Measurements from ENCODE around the gene MCF2L2.

MCF2L2 gene

DNA sequence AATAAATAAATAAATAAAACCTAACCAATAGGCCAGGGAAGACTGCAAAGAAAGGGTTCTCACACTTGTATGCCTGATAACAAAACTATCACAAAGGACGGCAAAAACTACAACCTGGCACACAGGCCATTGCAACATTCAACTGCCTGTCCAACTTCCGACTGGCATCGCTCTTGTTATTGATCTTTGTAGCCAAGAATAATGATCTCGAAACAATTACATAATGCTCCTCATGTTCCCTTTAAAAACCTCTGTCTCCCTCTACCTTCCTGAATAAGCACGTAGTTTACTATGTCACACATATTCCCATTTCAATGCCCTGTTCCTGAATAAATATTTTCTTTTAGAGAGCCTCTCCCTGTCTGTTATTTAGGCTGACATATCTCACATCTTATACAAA, 101.1 kb downstream of the MCF2L2 start:
- DNase-seq (ENCODE audit: low spot score): no peak

DNA sequence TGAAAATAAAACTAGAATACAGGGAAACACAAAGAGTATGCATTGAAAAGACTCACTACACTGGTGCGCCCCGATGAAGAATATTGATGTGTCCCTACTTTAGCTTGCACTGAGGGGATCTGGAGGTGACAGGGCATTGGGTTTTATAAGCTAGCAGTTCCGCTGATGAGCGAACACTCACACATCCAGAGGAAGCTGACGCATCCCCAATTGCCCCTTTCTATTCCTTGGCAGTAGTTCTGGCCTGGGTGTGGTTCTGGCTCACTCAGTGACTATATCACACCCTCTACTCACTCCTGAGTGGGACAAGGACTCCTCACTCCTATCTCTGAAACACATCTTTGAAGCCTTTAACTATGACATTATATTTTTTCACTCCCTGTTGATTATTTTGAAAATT, 104.3 kb downstream of the MCF2L2 start:
- no peak for DNase-seq (ENCODE audit: low spot score)

DNA sequence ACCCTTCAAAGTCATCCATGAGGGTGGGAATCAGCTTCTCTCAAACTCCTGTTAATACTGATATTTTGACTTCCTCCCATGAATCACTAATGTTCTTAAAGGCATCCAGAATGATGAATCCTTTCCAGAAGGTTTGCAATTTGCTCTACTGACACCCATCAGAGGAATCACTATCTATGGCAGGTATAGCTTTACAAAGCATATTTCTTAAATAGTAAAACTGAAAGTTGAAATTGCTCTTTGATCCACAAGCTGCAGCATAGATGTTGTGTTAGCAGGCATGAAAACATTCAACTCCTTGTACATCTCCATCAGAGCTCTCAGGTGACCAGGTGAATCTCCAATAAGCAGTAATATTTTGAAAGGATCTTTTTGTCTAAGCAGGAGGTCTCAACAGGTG, 109.0 kb downstream of the MCF2L2 start:
- DNase-seq (ENCODE audit: low spot score): no peak

DNA sequence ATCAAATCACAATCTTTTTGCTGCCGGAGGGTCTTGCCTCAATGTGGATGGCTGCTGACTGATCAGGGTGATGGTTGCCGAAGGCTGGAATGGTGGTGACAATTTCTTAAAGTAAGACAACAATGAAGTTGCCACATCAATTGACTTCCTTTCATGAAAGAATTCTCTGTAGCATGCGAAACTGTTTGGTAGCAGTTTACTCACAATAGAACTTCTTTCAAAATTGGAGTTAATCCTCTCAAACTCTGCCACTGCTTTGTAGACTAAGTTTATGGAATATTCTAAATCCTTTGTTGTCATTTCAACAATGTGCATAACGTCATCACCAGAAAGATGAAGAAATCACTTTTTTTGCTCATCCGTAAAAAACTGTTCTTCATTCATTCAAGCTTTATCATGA, 109.5 kb downstream of the MCF2L2 start:
- no peak for DNase-seq (ENCODE audit: low spot score)

DNA sequence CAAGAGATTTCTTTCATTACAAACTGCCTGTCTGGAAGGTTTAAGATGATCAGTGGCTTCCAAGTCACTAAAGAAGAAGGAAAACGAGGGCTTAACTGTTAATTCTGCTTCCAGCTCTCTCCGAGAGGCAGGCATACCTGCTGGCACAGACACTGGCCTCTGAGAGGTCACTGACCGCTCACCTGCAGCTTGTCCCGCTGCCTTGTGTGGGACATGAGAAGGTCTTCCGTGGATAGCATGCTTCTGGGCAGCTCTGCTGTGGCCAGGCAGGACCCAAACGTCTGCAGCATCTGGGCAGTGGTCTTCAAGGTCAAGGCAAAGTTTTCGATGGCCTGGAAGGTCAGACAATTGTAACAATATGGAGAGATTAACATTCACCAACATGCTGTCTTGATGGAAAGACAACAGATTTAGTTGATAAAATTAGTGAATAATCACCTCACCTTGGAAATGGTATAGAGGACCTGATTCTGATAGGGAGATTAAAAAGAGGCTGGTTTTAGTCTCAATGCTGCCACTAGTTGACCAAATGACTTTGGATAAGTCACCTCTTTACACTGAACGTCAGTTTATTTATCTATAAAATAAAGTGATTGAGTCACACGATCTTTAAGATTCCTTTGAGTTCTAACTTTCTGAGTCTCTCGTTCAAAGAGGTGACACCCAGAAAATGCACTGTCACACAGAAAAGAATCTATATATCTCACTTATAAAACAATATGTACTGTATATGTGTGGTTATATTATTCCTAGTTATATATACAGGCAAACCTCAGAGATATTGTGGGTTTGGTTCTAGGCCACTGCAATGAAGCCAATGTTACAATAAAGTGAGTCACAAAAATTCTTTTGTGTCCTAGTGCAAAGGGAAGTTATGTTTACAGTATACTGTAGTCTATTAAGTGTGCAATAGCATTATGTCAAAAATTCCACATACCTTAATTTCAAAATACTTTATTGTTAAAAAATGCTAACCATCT, 110.2 kb downstream of the MCF2L2 start:
- DNase-seq (ENCODE audit: low spot score): no peak

DNA sequence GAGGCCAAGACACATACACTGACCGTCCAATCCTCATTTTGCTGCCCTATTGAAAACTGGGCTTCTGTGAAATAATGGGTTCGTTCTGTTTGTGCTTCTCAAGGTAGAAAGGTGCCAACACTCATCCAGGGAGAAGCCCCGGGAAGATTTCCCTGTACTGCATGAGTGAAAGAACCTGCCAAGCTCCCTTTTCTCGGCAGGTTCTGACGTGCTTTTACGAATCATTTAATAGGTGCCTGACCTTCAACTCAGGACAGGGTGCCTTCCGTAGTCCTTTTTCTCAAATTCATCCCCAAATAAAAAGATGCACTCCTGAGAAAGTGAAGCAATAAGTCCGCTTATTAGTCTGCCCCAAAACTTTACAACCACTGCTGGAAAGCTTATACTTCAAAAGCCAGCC, 111.1 kb downstream of the MCF2L2 start:
- no peak for DNase-seq (ENCODE audit: low spot score)

DNA sequence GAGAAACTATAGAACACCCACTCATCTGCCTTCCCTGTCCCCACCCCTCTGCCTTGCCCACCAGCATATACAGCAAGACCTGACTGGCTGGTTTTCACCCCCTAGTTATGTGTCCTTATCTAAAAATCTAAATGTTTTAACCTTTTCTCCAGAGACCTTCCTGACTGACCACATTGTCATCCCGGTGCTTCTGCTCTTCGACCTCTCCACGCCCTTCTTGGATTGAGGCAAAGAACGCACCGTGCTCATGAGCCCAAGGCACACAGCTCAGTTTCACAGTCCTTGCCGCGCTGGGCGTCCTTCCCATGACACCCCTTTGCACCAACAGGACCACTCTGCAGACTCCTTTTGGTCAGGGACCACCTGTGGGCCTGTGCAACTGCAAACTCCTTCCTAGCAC, 112.7 kb downstream of the MCF2L2 start:
- no peak for DNase-seq (ENCODE audit: low spot score)

DNA sequence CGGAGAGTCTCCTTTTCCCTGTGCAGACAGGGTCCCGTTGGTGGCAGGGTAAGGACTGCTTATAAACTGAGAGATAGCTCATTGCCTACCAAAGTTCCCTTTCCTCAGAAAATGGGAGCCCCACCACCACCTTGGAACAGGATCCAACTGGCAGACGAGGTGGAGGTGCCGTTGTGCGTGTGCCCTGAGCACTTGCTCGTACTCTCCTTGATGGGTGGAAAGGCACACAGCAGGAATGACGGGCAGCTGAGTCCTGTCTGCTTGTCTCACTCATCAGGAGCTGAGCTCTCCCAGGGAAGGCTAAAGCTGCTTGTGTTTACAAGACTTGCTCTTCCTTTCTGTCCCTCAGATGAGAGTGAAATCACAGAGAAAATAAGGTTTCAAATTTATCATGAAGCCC, 114.7 kb downstream of the MCF2L2 start:
- DNase-seq (ENCODE audit: low spot score): no peak

DNA sequence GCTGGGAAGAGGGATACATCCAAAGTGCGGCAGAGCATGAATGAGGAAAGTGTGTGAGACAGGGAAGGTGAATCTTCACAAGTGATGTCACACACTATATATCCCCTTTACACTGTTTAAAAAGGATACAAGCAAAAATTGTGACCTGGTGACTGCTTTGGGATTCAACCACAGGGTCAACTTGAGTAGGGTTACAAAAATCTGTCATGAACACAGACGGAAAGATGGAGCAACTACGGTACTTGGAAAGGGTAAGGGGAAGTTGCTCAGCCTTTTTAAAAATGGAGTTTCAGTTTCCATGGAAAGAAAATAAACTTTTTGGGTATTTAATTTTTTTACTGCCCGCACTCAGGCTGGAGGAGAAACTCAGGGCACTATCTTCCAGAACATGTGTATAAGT, 115.1 kb downstream of the MCF2L2 start:
- no peak for DNase-seq (ENCODE audit: low spot score)

DNA sequence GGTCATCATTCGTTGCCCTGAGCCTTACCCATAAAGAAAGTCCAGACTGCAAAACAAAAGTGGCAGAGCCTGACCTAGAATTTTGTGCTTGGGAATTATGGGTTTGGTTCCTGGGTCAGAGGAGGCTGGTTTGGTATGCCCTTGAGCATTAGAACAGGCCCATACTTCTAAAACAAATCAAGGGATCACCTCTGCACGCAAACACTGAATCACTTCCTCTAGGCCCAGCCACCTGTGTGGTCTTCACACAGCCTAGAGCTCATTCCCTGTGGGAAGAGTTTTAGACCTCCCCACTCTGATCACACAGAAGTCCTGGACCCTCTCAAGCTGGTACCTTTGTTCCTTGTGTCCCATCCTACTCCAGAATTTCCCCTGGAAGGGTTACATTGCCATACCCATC, 116.0 kb downstream of the MCF2L2 start:
- no peak for DNase-seq (ENCODE audit: low spot score)

DNA sequence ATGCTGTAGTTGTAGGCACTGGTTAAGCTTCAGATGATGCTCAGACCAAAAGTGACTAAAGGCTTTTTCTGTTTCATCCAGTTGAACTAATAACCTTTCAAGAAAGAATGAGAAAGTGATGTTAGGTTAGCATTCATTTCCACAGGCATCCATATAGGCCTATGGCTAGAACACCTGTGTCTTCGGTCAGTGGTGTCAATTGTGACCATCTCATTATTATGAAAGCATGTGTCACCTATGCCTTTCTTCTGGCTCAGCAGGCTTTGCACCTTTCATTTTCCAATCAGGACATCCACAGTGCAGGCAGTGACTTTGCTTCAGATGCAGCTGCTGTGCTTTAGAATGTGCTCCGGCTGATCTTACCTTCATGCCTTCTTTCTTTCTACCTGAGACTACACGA, 117.5 kb downstream of the MCF2L2 start:
- DNase-seq (ENCODE audit: low spot score): no peak

DNA sequence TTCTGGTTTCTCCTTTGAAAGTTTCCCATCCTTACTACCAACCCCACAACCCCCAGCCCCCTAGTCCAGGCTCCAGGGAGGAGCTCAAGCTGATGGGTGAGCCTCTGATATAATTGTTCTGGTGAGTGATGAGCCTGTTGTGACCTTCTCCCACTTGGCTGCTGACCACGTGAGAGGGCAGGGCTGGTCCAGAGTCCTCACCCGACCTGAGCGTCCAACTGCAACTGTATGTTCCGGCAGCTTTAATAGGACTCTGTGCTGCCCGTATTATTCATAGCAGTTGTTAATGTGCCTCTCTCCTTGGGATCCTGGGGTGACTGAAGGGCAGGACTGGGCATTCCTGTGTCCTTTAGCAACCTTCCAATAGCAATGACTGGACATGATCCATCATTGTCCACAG, 119.1 kb downstream of the MCF2L2 start:
- DNase-seq (ENCODE audit: low spot score): no peak

DNA sequence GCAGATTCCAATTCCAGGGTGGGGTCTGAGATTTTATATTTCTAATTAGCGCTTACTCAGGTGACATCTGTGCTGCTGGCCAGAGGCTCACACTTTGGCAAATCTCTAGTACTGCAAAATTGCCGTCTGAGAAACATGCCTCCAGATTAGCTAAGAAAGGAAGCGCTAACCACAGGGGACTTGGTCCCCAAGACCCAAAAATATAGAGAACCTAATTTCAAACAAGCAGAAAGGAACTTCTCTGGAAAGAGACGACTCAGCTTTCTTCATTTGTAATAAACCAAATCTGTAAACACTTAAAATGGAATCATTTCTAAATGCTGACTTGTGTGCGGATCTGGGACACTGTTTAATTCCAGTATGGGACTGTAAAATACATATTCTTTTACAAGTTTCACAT, 119.7 kb downstream of the MCF2L2 start:
- no peak for DNase-seq (ENCODE audit: low spot score)

DNA sequence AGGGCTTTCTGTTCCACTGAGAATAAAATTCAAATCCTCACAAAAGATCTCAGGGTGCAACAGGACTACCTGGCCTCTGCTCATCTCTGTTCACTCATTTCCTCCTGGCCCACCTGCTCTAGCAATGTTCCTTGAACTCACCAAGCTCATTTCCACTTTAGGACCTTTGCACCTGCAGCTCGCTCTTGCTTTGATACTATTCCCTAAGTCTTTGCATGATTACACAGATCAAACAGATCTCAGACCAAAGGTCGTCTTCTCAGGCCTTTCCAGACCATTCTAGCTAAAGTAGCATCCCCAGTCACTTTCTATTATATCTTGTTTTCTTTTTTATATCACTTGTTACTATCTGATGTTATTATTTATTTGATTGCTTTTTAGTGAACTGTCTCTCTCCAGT, 120.7 kb downstream of the MCF2L2 start:
- no peak for DNase-seq (ENCODE audit: low spot score)

DNA sequence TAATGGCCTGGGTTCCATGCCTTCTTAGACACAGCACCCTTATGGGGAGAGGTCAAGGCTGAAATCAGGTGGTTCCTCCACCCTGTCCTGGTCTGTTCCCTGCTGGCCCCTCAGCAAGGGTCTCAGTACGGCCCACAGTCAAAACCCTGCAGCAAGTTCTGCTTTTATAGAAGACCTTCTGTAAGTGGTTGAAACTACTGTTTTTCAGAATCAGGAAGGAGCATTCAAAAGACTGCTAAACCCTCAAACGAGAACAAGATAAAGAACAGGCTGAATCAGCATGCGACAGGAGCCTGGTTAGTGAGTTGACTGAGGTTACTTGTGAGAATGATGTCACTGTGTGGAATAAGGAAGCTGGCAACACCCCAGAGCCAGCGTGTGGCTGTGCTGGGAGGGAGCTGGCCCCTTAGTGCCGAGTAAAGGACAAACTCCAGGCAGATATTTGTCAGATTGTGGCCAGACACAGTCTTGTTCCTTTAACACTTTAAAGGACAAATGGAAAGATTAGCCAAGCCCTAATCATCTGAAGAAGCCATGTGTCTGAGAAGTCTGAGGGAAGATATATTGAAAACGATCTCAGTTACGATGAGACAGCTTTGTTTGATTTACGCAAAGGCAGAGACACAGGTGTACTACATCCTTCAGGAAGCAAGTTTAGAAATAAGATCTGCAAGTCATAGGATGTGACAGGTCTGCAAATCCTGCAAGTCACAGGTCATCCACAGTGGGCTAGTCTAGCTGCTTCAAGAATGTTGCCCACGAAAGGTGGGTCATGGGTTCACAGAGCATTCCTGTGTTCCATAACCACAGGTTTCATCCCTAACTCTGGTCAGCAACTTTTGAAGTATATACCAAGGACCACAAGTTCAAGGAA, 121.4 kb downstream of the MCF2L2 start:
- DNase-seq (ENCODE audit: low spot score): no peak

DNA sequence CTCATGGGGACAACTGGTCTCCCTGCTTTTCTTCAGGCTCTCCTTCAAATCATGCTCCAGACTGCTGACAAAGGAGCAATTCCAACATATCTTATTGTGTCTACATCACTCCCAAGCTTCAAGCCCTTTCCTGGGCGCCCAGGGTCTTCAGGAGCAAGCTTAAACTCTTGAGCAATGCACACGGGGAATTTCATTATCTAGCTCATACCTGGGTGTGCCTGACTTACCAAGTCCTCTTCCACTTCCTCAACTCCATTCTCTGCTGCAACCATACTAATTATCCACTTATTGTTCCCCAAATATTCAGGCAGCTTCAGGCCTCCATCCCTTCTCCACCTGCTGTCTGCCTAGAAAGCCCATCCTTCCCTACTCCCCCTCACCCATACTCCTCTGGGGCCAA, 124.7 kb downstream of the MCF2L2 start:
- DNase-seq (ENCODE audit: low spot score): no peak

DNA sequence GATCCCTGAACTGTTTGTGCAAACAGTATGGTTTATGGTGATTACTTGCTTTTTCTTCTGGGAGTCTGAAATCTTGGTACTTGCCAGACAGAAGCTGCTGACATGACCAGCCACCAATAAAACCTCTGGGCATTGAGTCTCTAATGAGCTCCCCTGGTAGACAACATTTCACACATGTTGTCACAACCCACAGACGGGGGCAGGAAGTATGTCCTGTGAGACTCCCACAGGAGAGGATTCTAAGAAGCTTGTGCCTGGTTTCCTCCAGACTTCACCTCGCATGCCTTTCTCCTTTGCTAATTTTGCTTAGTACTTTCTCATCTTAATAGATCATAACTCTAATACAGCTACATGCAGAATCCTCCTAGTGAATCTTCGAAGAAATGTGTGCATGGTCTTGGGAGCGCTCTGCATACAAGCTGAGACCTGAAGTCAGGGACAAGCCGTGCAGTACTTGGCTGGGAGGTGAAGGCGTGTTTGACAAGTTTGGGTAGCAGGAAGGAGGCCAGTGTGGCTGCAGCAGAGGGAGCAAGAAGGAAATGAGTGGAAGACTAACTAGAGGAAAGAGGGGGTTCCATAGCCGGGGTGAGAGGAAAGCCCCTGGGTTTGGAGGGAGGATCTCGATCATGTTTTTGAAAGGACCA, 126.4 kb downstream of the MCF2L2 start:
- DNase-seq (ENCODE audit: low spot score): no peak

DNA sequence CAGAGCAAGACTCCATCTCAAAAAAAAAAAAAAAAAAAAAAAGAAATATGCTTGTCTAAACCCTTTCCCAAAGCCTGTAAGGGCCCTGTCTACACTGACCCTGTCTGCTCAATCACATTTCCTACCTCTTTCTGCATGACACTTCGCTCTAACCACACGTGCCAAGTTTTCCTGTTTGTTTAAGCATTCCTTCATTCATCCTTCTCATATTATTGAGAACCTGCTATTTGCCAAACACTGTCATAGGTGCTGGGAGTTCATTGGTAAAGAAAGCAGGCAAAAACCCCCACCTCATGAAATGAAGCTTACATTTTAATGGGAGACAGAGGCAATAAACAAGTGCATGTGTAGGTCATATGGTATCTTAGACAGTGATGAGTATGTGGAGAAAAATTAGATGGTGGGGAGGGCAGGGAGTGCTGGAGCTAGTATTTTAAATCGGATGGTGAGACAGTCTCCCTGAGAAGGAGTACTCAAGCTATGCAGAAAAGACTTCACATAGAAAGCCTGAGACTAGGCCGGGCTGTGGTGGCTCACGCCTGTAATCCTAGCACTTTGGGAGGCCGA, 127.3 kb downstream of the MCF2L2 start:
- DNase-seq (ENCODE audit: low spot score): no peak

DNA sequence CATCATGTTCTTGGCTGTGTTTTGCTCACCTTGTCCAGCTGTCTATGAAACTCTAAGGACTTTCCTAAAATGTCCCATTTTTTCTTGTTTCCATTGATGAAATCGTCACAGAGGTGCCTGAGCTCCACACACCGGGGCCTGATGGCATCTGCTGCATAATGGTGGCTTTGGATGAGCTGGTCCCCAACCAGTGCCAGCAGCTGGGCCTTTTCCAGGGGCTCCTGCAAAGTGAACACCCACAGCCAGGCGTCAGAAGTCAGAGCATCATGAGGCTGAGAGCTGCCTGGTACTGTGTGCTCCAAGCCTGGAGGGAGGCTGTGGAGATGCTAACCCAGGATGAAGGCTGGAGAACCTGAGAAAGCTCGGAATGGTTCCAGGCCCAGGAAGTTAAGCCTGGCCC, 128.4 kb downstream of the MCF2L2 start:
- DNase-seq (ENCODE audit: low spot score): no peak

DNA sequence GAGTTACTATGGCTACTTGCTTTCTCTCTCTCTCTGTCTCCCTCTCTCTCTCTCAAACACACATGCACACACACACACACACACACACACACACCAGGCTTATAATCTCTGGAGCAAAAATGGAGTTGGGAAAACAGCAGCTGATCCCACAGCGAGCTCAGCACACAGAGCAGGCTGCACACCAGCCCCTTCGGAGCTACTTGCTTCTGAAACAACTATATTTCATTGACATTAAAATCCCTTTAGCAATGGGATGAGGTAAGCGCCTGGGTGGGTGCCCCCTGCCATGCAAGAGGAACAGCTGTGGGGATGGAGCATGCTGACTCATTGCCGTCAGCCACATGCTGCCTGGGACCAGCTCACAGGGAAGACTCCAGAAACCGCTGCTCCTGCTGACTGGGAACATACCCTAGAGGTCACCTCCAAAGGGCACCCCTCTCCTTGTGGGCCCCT, 129.7 kb downstream of the MCF2L2 start:
- peak; percentile 71 for DNase-seq (ENCODE audit: low spot score)

DNA sequence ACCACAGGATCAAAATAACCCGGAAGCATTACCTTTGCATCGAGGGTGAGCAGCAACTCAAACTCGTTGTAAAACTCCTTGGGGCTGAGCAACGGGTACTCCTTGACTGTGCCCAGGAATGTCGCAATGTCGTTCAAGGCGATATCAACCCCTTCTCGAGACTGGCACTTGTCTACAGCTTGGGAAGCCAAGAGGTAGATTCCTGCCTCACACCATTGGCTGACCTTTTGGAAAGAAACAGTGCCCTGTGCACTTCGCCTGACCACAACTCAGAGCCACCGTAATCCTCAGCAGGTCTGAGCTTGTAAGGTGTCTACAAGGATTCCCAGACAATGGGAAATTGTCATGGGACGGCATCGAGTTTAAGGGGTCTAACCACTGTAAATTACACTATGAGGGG, 131.5 kb downstream of the MCF2L2 start:
- DNase-seq (ENCODE audit: low spot score): no peak

DNA sequence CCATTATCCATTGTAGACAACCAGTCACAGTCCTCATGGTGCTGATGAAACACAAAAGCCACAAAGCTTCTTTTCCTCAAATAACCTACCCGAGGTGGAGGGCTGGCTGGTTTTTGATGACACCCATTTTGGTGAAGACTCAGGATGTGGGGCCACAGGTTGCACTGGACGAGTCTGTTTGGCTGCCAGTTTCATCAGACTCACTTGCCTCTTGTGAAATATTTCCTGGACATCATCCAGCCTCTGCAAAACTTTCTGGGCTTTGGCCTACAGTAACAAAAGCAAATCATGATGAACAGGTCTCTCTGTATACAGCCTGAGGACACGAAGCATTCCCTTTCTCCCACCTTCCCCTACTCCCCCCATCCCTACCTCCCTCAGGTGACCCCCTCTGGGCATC, 133.2 kb downstream of the MCF2L2 start:
- DNase-seq (ENCODE audit: low spot score): no peak

All from left forelimb (tissue), 1 donor.